GM08714 (cell line): Measurements from ENCODE around the gene C1orf105.

Experiments used
- H3K4me3 ChIP-seq: fragments of 200-500 bp; sonication (Bioruptor generic); 2 replicates; pipeline ENCODE4 v1.5.1; 2014; ENCODE audit warnings: mild to moderate bottlenecking, low read length, inconsistent platforms
- ZNF274 ChIP-seq: IDR thresholded peaks from 2 replicates; pipeline ENCODE4 v1.6.1; 2012; ENCODE audit warnings: mild to moderate bottlenecking, low read depth, low read length

Gene C1orf105

GRCh38 chr1:172472495-172472894 is 52.0 kb downstream of the C1orf105 start:
- H3K4me3 ChIP-seq, result no peak overlapping the region
- no peak for TF ChIP-seq ZNF274

- TF ChIP-seq ZNF274, result no peak
- no peak overlapping the region for H3K4me3 ChIP-seq
These were observed 52.8 kb downstream of the C1orf105 start for GRCh38 chr1:172473302-172473701.

- H3K4me3 ChIP-seq, result no peak overlapping the region
- no peak for TF ChIP-seq ZNF274
These were observed 53.4 kb downstream of the C1orf105 start for GRCh38 chr1:172473842-172474241.

- no peak for TF ChIP-seq ZNF274
- no peak overlapping the region for H3K4me3 ChIP-seq
These were observed 55.8 kb downstream of the C1orf105 start for GRCh38 chr1:172476218-172476811.

- no peak overlapping the region for H3K4me3 ChIP-seq
- no peak for TF ChIP-seq ZNF274
These were observed 56.7 kb downstream of the C1orf105 start for GRCh38 chr1:172477216-172477615.

GRCh38 chr1:172477741-172478140 is 57.3 kb downstream of the C1orf105 start:
- no peak for TF ChIP-seq ZNF274
- no peak overlapping the region for H3K4me3 ChIP-seq

GRCh38 chr1:172478485-172478884 is 58.0 kb downstream of the C1orf105 start:
- no peak overlapping the region for H3K4me3 ChIP-seq
- TF ChIP-seq ZNF274, result no peak

- no peak overlapping the region for H3K4me3 ChIP-seq
- TF ChIP-seq ZNF274, result no peak
These were observed 59.9 kb downstream of the C1orf105 start for GRCh38 chr1:172480431-172480830.

- no peak for TF ChIP-seq ZNF274
These were observed 61.6 kb downstream of the C1orf105 start for GRCh38 chr1:172482044-172482443.

GRCh38 chr1:172483448-172483847 is 63.0 kb downstream of the C1orf105 start:
- H3K4me3 ChIP-seq, result no peak overlapping the region
- no peak for TF ChIP-seq ZNF274

More at GRCh38 chr1:172482044-172482443, 61.6 kb downstream of the C1orf105 start:
- no peak overlapping the region for H3K4me3 ChIP-seq

GRCh38 chr1:172484252-172484651 is 63.8 kb downstream of the C1orf105 start:
- TF ChIP-seq ZNF274, result no peak
- H3K4me3 ChIP-seq, result no peak overlapping the region

GRCh38 chr1:172485626-172486025 is 65.1 kb downstream of the C1orf105 start:
- no peak overlapping the region for H3K4me3 ChIP-seq
- no peak for TF ChIP-seq ZNF274

- no peak for TF ChIP-seq ZNF274
- no peak overlapping the region for H3K4me3 ChIP-seq
These were observed 66.4 kb downstream of the C1orf105 start for GRCh38 chr1:172486805-172487454.

- TF ChIP-seq ZNF274, result no peak
- no peak overlapping the region for H3K4me3 ChIP-seq
These were observed 67.1 kb downstream of the C1orf105 start for GRCh38 chr1:172487550-172487949.

- no peak for TF ChIP-seq ZNF274
- H3K4me3 ChIP-seq, result no peak overlapping the region
These were observed 67.9 kb downstream of the C1orf105 start for GRCh38 chr1:172488393-172488792.
